Forelimb muscle (tissue), 1 donor: ENCODE data around the gene DNAH3. TPM values are rescaled to one million over a fixed set of nuclear protein-coding genes. Genes with fewer than 3 reads are reported as not detected.
"Not testable (repeated sequence)": the region's sequence is repeated elsewhere in the genome, so short reads cannot be mapped to it uniquely, and the experiment has no call there.

Experiments used
- DNase-seq: peaks from one replicate; pipeline ENCODE4 v3.0.0-alpha.2; 2013; ENCODE audit warnings: low read depth
- polyA plus RNA-seq: library from polyadenylated mRNA; unstranded; fragments of 120-200 nt; gene quantifications from one replicate; pipeline ENCODE4 v1.2.1, GENCODE V29; 2013; ENCODE audit not compliant: insufficient read length

Gene DNAH3, protein sequence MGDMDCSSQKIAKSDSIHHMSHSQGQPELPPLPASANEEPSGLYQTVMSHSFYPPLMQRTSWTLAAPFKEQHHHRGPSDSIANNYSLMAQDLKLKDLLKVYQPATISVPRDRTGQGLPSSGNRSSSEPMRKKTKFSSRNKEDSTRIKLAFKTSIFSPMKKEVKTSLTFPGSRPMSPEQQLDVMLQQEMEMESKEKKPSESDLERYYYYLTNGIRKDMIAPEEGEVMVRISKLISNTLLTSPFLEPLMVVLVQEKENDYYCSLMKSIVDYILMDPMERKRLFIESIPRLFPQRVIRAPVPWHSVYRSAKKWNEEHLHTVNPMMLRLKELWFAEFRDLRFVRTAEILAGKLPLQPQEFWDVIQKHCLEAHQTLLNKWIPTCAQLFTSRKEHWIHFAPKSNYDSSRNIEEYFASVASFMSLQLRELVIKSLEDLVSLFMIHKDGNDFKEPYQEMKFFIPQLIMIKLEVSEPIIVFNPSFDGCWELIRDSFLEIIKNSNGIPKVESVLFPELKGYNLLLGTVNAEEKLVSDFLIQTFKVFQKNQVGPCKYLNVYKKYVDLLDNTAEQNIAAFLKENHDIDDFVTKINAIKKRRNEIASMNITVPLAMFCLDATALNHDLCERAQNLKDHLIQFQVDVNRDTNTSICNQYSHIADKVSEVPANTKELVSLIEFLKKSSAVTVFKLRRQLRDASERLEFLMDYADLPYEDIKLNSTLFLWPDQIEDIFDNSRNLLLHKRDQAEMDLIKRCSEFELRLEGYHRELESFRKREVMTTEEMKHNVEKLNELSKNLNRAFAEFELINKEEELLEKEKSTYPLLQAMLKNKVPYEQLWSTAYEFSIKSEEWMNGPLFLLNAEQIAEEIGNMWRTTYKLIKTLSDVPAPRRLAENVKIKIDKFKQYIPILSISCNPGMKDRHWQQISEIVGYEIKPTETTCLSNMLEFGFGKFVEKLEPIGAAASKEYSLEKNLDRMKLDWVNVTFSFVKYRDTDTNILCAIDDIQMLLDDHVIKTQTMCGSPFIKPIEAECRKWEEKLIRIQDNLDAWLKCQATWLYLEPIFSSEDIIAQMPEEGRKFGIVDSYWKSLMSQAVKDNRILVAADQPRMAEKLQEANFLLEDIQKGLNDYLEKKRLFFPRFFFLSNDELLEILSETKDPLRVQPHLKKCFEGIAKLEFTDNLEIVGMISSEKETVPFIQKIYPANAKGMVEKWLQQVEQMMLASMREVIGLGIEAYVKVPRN (N-terminal part only)
- 0.42 TPM for polyA plus RNA-seq

GRCh38 chr16:21150375-21151001 lies at the start of gene DNAH3:
Gene DNAH3, minus strand, starts transcription at chr16:21150846. Its CDS starts 527 bp downstream, at chr16:21150319.
- DNase-seq, result no peak

DNA sequence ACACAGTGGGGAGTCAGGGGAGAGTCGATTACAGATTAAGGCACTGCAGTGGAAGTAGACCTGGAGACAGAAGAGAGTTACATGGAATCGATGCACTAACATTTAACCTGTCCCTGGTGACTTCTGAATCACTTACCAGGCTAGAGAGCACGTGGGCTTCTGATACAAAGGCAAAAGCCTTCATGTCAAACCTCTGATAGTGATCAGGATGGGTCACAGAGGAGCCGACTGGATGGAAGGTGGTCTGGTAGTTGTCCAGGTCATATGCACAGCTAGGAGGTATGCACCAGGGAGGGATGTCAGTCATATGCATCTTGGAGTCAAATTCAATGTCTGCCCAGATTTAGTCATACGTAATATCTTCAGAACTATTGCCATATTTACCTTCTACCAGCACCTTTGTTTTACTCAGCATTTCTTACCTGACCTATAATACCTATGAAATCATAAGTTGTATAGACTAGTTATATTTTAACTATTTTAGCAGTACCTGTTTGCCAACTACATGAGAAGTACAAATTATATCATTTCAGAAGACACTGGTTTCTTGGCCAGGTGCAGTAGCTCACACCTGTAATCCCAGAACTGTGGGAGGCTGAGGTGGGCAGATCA lies 49.1 kb upstream of the DNAH3 start:
- DNase-seq, result no peak

GRCh38 chr16:21197621-21198020 lies 47.0 kb upstream of the DNAH3 start:
- no peak for DNase-seq

DNA sequence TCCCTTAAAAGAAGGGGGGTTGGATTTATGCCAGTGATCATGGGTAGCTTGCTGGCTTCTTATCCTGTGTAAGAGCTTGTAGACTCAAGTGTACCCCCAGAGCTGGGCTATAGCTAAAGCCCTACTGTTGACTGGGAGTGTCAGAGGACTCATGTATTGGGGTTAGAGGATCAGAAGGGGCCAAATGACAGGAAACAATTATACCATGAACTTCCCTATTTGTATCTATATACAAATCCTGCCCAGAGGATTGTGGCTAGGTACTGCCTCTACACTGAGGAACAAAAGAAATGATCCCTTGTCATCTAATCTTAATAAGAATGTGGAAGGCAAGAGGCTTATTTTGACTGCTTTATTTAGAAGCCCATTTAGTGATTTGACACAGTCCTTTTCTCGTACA lies 46.5 kb upstream of the DNAH3 start:
- no peak for DNase-seq

- not testable (repeated sequence) for DNase-seq
Observed at GRCh38 chr16:21195330-21195729, 44.7 kb upstream of the DNAH3 start.

- DNase-seq, result no peak
Observed at GRCh38 chr16:21194771-21195301, 44.2 kb upstream of the DNAH3 start.

DNA sequence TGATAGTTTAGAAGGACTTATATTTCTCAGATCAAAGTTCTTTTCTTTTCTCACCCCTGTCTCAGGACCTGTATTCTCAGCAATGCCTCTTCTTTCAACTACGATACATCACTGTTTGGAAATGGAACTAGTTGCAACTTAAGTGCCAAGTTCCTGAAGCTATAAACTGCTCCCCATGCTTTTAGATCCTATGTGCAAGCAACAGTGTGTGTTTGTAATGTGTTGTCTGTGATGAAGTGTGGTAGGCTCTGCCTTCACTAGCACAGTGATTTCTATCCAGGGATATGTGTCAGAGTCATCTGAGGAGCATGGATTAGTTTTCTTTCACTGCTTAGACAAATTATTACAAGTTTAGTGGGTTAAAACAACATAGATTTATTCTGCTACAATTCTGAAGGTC lies 42.3 kb upstream of the DNAH3 start:
- DNase-seq, result no peak

- DNase-seq, result no peak
Observed at GRCh38 chr16:21190599-21190998, 40.0 kb upstream of the DNAH3 start.

DNA sequence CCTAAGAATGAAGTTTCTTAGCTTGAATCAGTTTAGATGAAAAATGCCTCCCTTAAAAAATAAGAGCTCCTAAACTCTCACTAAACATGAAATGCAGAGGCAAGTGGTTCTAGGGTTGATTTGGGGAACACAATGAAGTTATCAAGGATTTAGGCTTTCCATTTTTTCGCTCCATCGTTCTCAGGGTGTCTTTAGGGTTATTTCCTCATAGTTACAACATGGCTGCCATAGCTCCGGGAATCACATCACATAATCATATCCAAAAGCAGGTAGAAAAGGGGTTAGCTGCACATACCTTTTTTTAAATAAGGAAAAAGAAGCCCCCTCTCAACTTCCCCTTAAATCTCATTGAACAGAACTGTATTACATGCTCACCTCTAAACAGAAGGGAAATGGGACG lies 39.4 kb upstream of the DNAH3 start:
- DNase-seq, result no peak

DNA sequence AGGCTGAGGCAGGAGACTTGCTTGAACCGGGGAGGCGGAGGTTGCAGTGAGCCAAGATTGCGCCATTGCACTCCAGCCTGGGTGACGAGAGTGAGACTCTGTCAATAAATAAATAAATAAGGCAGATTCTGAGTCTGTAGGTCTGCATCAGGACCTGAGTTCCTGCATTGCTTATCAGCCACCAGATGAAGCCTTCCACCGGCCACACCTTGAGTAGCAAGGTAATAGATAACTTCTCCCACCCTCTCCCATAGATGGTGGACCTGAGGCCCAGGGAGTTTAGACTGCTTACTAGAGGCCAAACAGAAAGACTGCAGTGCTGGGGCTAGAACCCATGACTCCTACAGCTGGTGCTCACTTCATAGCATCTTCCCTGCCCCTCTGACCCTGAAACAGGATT lies 38.7 kb upstream of the DNAH3 start:
- DNase-seq, result no peak

DNA sequence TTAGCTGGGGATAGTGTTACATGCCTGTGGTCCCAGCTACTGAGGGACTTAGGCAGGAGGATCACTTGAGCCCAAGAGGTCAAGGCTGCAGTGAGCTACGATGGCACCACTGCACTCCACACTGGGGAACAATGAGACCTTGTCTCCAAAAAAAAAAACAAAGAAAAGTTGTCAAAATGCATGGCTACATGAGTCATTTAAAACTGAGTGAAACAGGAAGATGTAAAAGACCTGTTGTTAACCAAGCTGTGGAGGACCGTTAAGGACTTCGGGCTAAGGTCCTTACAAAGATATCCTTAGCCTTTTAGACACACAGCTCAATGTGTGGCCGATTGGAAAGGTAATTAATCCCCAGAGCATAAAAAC lies 35.7 kb upstream of the DNAH3 start:
- DNase-seq, result no peak

- no peak for DNase-seq
Observed at GRCh38 chr16:21185659-21186325, 35.1 kb upstream of the DNAH3 start.

DNA sequence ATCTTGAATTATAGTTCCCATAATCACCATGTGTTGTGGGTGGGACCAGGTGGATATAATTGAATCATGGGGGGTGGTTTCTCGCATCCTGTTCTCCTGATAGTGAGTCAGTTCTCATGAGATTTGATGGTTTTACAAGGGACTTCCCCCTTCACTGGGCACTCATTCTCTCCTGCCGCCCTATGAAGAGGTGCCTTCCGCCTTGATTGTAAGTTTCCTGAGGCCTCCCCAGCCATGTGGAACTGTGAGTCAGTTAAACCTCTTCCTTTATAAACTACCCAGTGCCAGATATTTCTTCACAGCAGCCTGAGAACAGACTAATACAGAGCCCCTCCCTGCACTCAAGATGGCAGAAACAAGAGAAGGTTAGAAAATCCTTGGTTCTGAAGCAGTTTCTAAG lies 34.2 kb upstream of the DNAH3 start:
- DNase-seq, result no peak

DNA sequence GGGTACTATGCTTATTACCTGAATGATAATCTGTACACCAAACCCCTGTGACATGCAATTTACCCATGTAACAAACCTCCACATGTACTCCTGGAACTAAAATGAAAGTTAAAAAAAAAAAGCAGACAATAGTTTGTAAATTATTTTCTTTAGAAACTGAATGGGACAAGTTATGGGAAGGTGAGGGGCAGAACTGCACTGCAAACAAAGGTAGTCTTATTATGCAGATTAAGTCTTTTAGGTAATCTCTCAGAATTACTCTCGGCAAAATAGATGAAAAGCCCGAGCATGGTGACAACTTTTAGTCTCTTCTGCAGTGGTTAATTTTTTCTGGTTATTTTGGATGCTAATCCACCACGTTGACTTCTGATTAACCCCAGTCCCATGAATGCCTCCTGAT lies 33.3 kb upstream of the DNAH3 start:
- no peak for DNase-seq

- no peak for DNase-seq
Observed at GRCh38 chr16:21179983-21180365, 29.3 kb upstream of the DNAH3 start.

GRCh38 chr16:21179126-21179982 lies 28.7 kb upstream of the DNAH3 start:
- no peak for DNase-seq

DNA sequence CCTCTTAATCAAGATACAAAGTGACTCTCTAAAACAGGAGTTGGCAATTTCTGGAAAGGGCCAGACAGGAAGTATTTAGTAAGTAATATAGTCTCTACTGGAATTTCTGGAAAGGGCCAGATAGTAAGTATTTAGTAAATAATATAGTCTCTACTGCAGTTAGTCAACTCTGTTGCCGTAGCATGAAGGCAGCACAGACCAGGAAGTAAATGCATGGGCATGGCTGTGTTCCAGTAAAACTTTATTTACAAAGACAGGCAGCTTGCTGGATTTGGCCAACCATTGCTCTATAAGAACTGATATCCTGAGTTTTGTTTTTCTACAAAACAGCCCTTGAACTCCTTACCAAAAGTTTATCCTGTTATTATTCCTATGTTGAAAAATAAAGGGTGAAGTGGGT lies 24.8 kb upstream of the DNAH3 start:
- DNase-seq, result no peak

DNA sequence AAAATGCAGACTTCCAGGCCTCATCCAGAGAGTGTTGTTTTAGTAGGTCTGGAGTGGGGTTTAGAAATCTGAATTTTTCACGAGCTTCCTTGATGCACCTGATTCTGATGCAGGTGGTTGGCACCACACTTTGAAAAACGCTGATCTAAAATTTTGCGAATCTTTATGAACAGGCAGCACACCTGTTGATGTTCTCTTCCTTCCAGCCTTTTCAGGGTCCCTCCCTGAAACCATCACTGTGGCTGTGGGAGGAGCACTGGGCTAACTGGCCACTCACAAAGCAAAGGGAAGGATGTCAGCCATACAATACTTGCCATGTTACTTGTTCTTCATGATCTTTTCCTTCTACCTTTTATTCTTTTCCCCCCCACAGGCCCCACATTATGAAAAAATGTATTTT lies 22.0 kb upstream of the DNAH3 start:
- no peak for DNase-seq

DNA sequence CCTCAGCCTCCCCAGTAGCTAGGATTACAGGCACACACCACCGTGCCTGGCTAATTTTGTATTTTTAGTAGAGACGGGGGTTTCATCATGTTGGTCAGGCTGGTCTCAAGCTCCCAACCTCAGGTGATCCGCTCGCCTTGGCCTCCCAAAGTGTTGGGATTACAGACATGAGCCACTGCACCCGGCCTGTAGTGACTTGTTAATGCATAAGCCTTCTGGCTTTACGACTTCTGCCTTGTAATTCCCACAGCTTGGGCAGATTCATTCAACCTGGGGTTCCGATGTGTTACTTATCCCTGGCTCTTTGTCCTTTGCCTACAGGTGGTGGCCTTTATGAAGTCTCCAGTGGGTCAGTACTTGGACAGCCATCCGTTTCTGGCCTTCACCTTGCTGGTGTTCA lies 19.5 kb upstream of the DNAH3 start:
- not testable (repeated sequence) for DNase-seq
